Ureter (tissue), 1 donor: ENCODE data around the gene CCDC141. TPM values are rescaled to one million over a fixed set of nuclear protein-coding genes. Genes with fewer than 3 reads are reported as not detected.
"Not testable (repeated sequence)": the region's sequence is repeated elsewhere in the genome, so short reads cannot be mapped to it uniquely, and the experiment has no call there.

Experiments
- DNase-seq: peaks from one replicate; pipeline ENCODE4 v3.0.0-alpha.2; 2020; ENCODE audit warnings: low spot score
- total RNA-seq: library from RNA; stranded (reverse); gene quantifications from one replicate; pipeline ENCODE4 v1.2.4, GENCODE V29; 2023
- donor health status: DM: yes; HTN: yes; CAD: no.

Gene CCDC141
- total RNA-seq, 1 donor from 2014 or later, result 2.8 TPM

- no peak for DNase-seq
Measured at GRCh38 chr2:179036353-179036905, 13.5 kb downstream of the CCDC141 start.

GRCh38 chr2:179031731-179032408 is 18.1 kb downstream of the CCDC141 start:
- DNase-seq, result no peak

- DNase-seq, result no peak
Measured at GRCh38 chr2:179024445-179024844, 25.5 kb downstream of the CCDC141 start.

GRCh38 chr2:179022685-179023084 is 27.3 kb downstream of the CCDC141 start:
- no peak for DNase-seq

- DNase-seq, result no peak
Measured at GRCh38 chr2:179021258-179021657, 28.7 kb downstream of the CCDC141 start.

- DNase-seq, result no peak
Measured at GRCh38 chr2:179020156-179020750, 29.7 kb downstream of the CCDC141 start.

- DNase-seq, result no peak
Measured at GRCh38 chr2:179019260-179019659, 30.7 kb downstream of the CCDC141 start.

GRCh38 chr2:179017773-179018357 is 32.1 kb downstream of the CCDC141 start:
- no peak for DNase-seq

GRCh38 chr2:179014189-179014588 is 35.7 kb downstream of the CCDC141 start:
- not testable (repeated sequence) for DNase-seq

GRCh38 chr2:179005976-179006375 is 44.0 kb downstream of the CCDC141 start:
- no peak for DNase-seq

GRCh38 chr2:178999476-178999875 is 50.5 kb downstream of the CCDC141 start:
- DNase-seq, result no peak

- DNase-seq, result no peak
Measured at GRCh38 chr2:178998539-178998938, 51.4 kb downstream of the CCDC141 start.

- DNase-seq, result no peak
Measured at GRCh38 chr2:178997477-178997876, 52.5 kb downstream of the CCDC141 start.

GRCh38 chr2:178997067-178997466 is 52.9 kb downstream of the CCDC141 start:
- DNase-seq, result no peak

- DNase-seq, result no peak
Measured at GRCh38 chr2:178994264-178994663, 55.7 kb downstream of the CCDC141 start.

- DNase-seq, result no peak
Measured at GRCh38 chr2:178993788-178994187, 56.1 kb downstream of the CCDC141 start.

GRCh38 chr2:178992719-178993118 is 57.2 kb downstream of the CCDC141 start:
- DNase-seq, result not testable (repeated sequence)

GRCh38 chr2:178990533-178991241 is 59.2 kb downstream of the CCDC141 start:
- DNase-seq, result no peak

- DNase-seq, result not testable (repeated sequence)
Measured at GRCh38 chr2:178989424-178989823, 60.5 kb downstream of the CCDC141 start.

- DNase-seq, result not testable (repeated sequence)
Measured at GRCh38 chr2:178982652-178983051, 67.3 kb downstream of the CCDC141 start.

GRCh38 chr2:178980815-178981214 is 69.1 kb downstream of the CCDC141 start:
- DNase-seq, result no peak

GRCh38 chr2:178978667-178979066 is 71.3 kb downstream of the CCDC141 start:
- no peak for DNase-seq
